AML-193 (cell line): ENCODE measurements around the gene DNAJC13.
A peak's percentile ranks its signal among the peaks of the same experiment; 100 is the strongest.
"Not testable (repeated sequence)": the region's sequence is repeated elsewhere in the genome, so short reads cannot be mapped to it uniquely, and the experiment has no call there.

Experiments used
- DNase-seq, 2 experiments: peaks; one replicate each; lab custom pipeline; 2025; lab: John Stamatoyannopoulos, UW

The DNAJC13 gene

DNA sequence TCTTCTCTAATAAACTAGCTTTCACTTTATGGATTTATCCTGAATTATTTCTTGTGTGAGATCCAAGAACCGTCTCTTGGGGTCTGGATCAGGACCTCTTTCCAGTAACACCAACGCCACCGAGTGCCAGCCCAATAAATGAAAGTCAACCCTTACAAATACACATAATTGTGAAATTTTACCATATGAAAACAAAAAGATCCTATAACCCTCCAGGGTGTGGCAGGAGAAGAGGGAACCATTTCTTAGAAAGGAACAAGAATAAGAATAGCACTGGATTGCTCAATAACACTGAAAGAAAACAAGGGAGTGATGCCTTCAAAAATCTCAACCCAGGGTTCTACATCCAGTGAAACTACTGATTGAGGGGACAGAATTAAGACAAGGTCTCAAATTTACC lies 128.2 kb downstream of the DNAJC13 start:
- DNase-seq: peak; percentile 19 to 32

DNA sequence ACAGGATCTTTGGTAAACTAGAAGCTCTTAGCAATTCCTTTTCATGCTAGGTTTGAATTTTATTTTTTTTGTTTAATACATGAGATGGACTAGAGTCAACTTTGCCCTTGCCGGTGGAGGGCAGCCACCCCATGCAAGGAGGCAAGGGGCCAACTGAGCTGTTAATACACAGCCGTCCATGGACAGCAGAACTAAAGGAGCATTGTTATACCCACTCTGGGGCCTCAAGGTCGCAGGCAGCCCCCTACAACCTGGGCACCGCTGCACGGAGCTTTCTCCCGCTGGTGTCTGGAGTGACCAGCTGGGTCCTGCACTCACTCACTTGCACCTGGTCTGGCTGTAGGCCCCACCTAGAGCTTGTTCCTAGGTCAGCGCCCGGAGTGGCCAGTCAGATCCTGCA lies 131.9 kb downstream of the DNAJC13 start:
- no peak for DNase-seq

DNA sequence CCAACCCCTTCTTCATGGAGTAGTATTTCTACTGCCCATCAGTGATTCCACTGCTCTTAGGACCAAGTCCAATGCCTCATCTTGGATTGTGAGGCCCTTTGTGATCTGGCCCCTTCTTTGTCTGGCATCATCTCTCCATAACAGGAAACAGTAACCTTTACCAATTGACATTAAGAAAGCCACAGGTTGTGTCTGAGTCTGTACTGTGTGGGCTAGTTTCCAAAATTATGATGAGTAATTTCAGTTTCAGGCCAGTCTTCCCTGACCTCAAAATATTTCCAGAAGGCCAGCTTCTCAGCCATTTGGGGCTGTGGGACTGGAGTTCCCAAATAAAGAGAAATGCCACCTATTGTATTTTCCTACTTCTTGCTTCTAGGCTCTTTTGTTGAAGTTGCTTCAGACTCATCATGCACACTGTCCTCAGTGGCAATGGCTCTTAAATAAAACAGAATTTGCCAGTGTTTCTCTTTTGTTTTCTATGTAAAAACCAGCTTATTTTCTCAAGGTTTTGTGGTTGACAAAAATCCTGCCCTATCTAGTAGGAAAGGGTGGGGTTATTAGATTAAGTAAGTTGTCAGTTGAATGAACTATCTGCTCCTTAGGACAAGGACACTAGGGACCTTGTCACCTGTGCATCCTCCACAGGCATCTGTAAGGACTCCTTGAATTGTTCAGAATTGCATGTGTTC lies 132.7 kb downstream of the DNAJC13 start:
- peak in 1 of 2 experiments; percentile 14 for DNase-seq

DNA sequence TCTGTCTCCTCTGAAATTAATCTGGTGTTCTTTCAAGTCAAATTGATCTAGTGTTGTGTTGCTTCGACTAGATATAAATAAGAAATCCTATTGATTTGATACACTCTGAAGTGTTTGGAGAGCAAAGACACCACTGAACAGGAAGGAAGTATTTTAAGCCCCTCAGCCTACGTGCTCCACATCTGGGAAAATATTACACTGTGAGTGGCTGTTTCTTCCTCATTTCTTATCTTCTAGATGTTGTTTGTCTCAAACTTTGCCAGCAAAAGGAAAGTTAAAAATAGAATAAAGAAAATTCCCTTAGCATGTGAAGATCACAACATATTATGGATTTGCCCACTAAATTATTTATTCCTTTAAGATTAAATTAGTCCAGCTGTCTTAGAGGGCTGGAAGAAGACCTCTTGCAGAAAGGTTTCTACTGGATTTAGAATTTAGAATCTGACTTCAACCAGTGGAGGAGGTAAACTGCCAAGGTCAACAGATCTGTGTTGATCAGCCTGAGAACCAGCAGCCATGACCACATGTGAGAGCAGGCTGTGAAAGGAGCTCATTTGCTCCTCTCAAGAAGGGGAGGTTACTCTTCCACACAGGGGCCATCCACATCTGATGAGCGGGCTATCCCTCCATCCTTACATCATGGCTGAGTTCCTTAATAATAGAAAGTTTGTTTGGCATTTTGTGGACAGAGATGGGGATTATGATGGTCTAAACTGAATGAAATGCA lies 133.4 kb downstream of the DNAJC13 start:
- peak in 1 of 2 experiments; percentile 4 for DNase-seq

DNA sequence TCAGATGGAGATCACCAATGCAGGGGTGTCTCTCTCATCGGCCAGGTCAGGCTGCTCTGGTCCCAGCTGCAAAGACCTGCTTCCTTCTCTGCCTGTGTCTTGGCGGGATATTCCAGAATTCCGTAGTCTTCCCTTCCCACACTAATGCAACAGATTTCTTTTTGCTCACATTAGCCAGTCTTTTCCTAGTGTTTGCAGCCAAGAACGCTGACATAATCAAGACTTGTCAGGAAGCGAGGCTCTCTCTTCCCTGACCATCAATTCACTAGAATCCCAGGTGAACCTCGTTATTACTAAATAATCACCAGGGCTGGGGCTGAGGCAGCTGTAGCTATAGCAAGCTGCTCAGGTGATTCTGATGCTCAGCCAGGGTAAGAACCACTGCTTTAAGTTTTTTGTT lies 136.5 kb downstream of the DNAJC13 start:
- DNase-seq: no peak

GRCh38 chr3:132554437-132554836 lies 137.1 kb downstream of the DNAJC13 start:
- DNase-seq: no peak

- DNase-seq: no peak
Measured at GRCh38 chr3:132555306-132556035, 138.2 kb downstream of the DNAJC13 start.

DNA sequence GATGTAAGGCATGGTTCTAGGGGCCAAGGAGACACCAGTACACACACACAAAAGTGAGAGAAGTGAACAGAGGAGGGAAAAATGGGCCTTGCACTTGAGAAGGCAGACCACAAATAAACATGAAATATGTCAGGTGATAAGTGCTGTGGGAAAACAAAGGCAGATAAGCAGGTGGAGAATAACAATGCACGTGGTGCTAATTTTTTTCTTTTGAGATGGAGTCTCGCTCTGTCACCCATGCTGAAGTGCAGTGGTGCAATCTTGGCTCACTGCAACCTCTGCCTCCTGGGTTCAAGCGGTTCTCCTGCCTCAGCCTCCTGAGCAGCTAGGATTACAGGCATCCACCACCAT lies 138.7 kb downstream of the DNAJC13 start:
- not testable (repeated sequence) for DNase-seq

DNA sequence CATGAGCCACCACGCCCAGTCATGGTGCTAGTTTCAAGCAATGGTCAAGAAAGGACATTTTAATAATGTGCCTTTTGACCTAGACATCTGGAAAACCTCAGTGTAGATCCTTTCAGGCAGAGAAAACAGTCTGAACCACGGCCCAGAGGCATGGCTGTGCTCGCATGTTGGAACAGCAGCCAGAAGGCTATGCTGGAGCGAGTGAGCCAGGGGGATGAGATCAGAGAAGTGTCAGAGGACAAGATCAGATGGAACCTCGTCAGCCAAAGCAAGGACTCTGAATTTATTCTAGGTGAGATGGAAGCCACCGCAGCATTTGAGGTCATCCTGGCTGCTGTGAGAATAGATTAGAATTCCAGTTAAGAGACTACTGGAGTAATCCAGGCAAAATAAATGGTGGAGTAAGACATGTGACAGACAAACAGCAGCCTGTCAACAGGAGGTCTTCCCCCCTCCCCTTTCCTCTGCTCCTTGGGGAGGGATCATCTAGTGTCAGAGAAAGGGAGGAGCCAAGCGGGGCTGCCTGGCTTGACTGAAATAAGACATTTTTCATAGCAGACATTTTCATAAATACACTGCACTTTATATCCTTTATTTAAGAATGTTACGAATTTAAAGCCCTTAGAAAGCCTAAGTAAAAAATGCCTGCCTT lies 139.3 kb downstream of the DNAJC13 start:
- DNase-seq: no peak

- no peak for DNase-seq
Measured at GRCh38 chr3:132561003-132561402, 143.7 kb downstream of the DNAJC13 start.

DNA sequence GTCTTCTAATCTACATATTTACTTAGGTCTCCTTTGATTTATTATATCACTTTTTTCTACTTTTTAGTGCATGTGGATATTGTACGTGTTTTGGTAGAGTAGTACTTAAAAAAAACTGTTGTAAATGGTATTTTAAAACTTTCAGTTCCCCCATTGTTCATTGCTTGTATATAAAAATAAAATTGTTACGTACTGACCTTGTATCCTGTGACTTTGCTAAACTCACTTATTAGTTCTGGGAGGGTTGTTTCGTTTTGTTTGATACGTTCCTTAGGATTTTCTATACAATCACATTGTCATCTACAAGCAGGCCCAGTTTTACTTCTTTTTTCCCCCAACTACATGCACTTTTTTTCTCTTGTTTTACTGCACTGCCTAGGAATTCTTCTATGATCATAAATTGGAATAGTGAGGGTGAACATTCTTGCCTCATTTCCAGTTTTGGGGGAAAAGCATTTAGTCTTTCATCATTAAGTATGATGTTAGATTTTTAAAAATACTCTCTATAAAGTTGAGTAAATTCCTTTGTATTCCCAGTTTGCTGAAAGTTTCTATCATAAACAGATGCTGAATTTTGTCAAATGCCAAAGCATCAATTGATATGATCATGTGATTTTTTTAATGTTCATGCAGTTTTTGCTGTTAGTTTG lies 146.2 kb downstream of the DNAJC13 start:
- no peak for DNase-seq

DNA sequence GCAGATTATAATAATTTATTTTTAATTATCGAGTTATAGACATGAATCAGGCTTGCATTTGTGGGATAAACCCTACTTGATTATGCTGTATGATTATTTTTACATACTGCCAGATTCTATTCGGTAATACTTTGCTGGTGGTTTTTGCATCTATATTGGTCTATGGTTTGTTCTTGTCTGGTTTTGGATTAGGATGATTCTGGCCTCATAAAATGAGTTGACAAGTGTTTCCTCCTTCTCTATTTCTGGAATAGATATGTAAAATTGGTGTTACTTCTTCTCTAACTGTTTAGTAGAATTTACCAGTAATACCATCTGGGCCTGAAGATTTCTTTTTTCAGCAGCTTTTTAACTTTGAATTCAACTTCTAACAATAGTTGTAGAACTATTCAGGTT lies 146.8 kb downstream of the DNAJC13 start:
- no peak for DNase-seq

GRCh38 chr3:132568422-132568821 lies 151.1 kb downstream of the DNAJC13 start:
- DNase-seq: no peak

- no peak for DNase-seq
Measured at GRCh38 chr3:132569153-132569552, 151.9 kb downstream of the DNAJC13 start.

- no peak for DNase-seq
Measured at GRCh38 chr3:132569580-132569979, 152.3 kb downstream of the DNAJC13 start.

- no peak for DNase-seq
Measured at GRCh38 chr3:132570016-132570415, 152.7 kb downstream of the DNAJC13 start.

GRCh38 chr3:132573797-132574211 lies 156.5 kb downstream of the DNAJC13 start:
- DNase-seq: no peak

GRCh38 chr3:132587401-132587800 lies 170.1 kb downstream of the DNAJC13 start:
- no peak for DNase-seq
